GM12875 (cell line): Measurements from ENCODE around the gene NR0B2.
"Not testable (repeated sequence)": the region's sequence is repeated elsewhere in the genome, so short reads cannot be mapped to it uniquely, and the experiment has no call there.

Experiments used
- H3K4me3 ChIP-seq: one replicate; pipeline ENCODE4 v1.5.1; 2011; ENCODE audit warnings: low read depth, low read length, control low read depth
- TF ChIP-seq, protein P1 (sequence below): IDR thresholded peaks from 2 replicates; pipeline ENCODE4 v1.5.1; 2011; ENCODE audit warnings: low read depth, mild to moderate bottlenecking, control low read depth, inconsistent platforms, low read length, moderate library complexity, borderline replicate concordance; ENCODE audit not compliant: insufficient read depth

The NR0B2 gene

DNA sequence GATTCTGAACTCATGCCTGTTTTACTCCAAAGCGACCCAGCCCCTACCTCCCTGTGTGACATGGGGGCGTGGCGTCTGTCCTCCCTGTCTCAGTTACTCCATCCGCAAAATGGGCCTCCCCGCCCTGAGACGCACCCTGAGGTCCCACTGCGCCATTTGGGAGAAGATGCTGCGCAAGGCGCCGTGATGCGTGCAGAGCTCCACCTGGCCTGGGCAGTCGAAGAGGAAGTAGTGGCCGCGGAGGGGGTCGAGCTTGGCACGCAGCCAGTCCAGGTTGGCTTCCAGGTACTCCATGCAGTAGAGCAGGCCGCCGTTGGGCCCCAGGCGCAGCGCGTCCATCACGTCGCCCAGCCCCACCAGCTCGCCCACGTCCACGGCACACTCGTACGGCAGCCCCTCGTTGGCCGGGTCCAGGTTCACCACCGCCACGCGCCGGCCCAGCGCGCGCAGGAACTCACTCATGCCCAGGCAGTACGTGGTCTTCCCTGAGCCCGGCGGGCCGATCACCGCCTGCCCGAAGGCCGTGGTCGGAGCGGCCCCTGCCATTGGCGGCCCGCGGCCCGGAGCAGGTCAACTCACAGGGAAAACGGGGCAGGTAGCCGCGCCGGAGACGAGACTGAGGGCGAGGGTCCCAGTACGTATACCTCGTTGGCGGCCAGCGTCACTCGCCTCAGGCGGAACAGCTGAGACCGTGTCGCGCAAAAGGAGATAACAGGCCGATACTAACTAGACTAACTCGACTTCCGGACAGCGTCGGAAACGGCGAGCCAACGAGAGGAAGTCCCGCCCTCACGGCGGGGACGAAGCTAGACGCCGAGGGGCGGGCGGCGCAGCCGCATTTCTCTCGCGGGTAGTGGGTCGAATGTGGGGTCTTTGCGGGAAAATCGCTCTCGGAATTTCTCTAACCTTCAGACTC, 24.0 kb downstream of the NR0B2 start, which contains the start of gene GPN2:
GPN2 (minus strand) TSS at position 733 of the 916 bp plus-strand sequence; CDS start at position 546, 187 bp downstream.
- TF ChIP-seq, protein P1, sequence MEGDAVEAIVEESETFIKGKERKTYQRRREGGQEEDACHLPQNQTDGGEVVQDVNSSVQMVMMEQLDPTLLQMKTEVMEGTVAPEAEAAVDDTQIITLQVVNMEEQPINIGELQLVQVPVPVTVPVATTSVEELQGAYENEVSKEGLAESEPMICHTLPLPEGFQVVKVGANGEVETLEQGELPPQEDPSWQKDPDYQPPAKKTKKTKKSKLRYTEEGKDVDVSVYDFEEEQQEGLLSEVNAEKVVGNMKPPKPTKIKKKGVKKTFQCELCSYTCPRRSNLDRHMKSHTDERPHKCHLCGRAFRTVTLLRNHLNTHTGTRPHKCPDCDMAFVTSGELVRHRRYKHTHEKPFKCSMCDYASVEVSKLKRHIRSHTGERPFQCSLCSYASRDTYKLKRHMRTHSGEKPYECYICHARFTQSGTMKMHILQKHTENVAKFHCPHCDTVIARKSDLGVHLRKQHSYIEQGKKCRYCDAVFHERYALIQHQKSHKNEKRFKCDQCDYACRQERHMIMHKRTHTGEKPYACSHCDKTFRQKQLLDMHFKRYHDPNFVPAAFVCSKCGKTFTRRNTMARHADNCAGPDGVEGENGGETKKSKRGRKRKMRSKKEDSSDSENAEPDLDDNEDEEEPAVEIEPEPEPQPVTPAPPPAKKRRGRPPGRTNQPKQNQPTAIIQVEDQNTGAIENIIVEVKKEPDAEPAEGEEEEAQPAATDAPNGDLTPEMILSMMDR: no peak
- peak within 1 kb of the TSS; percentile 81 for H3K4me3 ChIP-seq

DNA sequence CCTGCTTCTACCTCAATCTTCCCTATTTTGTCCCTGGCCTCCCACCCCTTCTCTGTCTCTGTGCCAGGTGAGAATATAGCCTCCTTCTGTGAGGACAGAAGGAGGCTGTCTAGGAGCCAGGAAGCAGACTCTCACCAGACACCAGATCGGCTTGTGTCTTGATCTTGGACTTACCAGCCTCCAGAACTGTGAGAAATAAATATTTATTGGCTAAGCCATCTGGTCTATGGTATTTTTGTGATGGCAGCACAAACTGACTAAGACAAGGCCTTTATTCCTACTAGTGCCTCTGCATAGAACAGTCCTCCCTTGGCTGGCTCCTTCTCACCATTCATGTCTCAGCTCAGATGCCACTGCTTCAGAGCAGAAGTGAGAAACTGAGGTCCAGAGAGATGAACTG, 25.5 kb downstream of the NR0B2 start:
- TF ChIP-seq, protein P1: no peak
- no peak overlapping the region for H3K4me3 ChIP-seq

DNA sequence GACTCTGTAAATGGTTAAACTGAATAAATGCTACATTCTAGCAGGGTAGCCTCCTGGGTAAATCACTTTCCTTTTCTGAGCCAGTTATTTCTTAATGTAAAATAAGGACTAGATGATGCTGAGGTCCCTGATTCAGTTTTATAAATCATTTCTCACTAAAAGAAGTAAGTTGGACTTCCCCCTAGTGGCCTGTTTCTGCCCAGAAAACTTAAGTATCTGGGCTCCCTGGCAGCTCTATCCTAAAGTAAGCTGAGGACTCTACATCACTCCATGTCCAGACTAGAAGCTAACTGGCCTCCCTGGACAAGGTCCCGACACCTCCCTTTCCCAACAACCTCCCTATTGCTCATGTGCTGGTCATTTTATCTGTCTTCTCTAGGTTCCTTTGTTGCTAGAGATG, 26.6 kb downstream of the NR0B2 start:
- TF ChIP-seq, protein P1: peak; percentile 25; the same call in 1 of the 2 replicates
- no peak overlapping the region for H3K4me3 ChIP-seq

- no peak overlapping the region for H3K4me3 ChIP-seq
- TF ChIP-seq, protein P1: no peak
Observed at GRCh38 chr1:26882696-26883463, 30.9 kb downstream of the NR0B2 start.

GRCh38 chr1:26881611-26882010, 32.2 kb downstream of the NR0B2 start:
- not testable (repeated sequence) for H3K4me3 ChIP-seq

DNA sequence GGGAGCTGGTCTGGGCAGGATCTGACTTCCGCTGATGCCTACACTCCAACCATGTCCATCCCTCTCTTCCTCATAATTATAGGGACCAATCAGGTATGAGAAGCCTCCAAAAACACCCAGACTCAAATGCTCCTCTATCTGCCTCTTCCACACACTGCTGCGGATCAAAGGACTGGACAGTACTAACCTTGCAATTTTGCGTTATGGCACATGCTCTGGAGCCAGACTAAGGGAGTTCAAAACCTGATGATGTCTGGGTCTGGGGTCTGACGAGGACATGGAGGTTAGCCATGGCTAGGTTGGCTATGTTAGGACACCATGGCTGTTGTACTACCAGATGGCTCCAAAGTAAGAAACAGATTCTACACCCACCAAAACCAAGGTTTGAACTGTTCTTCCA, 34.0 kb downstream of the NR0B2 start:
- TF ChIP-seq, protein P1: no peak
- no peak overlapping the region for H3K4me3 ChIP-seq

DNA sequence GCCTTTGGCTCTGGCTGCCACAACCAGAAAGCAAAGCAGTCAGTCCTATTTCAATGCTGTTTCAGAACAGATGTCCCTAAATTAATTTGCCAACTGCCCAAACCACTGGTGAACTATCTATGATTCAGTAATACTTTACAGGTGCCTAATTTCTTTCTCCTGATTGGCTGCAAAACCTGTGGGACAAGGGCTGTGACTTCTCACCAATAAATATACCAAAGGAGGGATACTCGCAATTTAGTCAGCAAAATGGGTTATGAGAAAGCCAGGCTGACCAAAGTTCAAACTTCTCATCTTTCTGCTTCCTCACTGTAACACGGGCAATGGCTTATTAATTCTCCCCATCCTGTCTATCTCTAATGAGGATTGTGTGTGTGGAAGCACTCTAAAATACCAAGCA, 36.4 kb downstream of the NR0B2 start:
- TF ChIP-seq, protein P1: no peak

More for the DNA sequence above, 36.4 kb downstream of the NR0B2 start:
- H3K4me3 ChIP-seq: no peak overlapping the region
